HG02678 (cell line): Measurements from ENCODE around the gene RGS4.

Source experiments
- ATAC-seq: cut with Tn5 transposase; IDR thresholded peaks from one replicate; pipeline ENCODE4 v1.9.1; 2021; ENCODE audit warnings: mild to moderate bottlenecking, moderate library complexity; ENCODE audit not compliant: unreplicated experiment

The RGS4 gene

DNA sequence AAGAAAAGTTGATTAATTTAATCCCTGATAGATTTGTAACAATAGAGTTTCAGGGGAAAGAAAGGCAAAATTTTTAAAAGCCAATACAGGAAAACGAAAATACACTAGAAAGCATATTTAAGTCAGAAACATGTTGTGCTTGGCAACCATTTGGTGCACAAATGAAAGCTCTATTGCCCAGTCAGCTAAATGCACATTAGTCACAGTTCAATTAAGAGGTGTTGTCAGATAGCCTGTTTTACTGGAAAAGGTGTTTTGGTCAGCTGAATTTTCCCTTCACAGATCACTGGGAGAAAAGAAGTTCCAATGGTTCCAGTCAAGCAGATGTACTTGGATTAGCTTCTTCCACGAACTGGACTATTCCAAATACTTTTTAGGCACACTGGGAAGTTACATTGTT, 25.4 kb downstream of the RGS4 start:
- no peak for ATAC-seq

- ATAC-seq, result no peak
Measured at GRCh38 chr1:163095213-163095612, 26.1 kb downstream of the RGS4 start.

DNA sequence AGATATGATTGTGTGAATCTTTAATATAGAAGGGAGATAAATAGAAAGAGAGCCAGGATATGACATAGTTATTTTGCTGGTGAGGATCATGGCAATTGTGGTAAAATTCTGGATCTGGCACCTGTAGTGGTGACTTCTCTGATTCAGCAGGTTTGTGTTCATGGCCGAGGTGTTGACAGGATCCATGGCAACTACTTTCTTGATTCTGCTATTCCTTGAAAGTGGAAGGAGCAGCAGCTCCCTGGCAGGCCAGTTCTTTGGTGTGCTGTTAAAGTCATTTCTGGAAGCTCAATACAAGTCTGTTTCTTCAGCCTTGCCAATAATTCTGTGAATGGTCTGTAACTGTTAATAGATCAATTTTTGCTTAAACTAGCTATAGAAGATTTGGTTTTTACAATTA, 33.4 kb downstream of the RGS4 start:
- ATAC-seq, result no peak

- ATAC-seq, result no peak
Measured at GRCh38 chr1:163104385-163105099, 35.4 kb downstream of the RGS4 start.

DNA sequence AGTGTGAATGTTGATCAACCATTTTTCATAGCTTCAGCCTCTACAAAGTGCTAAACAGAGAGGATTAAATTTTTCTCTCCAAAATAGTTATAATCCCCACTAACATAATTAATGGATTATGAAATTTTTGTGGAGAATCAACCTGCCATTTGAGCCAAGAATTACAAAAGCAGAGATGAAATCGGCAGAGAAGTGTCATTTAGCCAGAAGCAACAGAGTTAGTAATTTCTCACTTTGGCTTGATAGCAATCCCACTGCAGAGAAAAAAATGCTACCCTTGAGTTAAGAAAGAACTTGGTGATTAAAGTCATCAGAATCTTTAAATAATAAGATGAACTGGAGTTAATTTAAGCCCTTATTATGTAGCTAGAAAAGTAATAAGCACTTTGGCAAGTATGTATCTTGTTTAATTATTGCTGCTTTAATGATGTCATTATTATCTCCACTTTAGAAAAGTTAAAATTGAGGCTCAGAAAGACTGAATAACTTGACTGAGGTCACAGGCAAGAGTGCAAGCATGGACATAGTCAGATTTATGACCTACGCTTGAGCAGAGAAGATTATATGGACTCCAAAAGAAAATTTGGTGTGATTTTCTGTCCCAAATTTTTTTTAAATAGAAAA, 37.3 kb downstream of the RGS4 start:
- no peak for ATAC-seq

DNA sequence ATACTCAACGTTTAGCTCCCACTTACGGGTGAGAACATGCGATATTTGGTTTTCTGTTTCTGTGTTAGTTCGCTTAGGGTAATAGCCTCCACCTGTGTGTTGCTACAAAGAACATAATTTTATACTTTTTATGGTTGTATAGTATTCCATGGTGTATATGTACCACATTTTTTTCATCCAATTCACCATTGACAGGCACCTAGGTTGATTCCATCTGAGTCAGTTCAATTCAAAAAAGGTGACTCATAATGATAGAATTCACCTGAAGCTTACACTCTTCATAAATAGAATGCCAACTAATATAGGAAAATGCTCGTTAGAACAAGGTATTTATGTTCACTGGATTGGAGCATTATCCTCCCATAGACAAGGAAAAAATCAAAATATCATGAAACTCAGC, 38.5 kb downstream of the RGS4 start:
- no peak for ATAC-seq

DNA sequence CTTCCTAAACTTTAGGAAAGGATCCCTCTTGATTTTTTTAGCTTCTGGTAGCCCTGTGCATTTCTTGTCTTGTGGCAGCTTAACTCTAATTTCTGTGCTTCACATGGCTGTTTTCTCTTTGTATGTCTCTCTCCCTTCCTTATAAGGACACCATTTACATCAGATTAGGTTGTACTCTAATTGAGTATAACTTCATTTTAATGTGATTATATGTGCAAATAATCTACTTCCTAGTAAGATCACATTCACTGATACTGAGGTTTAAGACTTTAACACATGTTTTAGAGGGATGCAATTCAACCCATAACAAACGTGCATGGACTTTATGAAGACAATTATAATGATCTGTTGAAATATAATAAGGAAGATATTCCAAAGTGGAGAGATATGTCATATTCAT, 46.7 kb downstream of the RGS4 start:
- ATAC-seq, result no peak

- no peak for ATAC-seq
Measured at GRCh38 chr1:163119707-163120106, 50.5 kb downstream of the RGS4 start.

DNA sequence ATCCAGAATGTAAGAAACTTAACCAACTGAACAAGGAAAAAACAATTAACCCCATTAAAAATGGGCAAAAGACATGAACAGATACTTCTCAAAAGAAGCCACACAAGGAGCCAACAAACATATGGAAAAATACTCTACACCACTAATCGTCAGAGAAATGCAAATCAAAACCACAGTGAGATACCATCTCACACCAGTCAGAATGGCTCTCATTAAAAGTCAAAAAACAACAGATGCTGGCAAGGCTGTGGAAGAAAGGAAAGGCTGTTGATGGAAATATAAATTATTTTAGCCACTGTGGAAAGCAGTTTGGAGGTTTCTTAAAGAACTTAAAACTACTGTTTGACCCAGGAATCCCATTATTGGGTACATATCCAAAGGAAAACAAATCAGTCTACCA, 51.2 kb downstream of the RGS4 start:
- no peak for ATAC-seq

GRCh38 chr1:163124812-163125211, 55.7 kb downstream of the RGS4 start:
- no peak for ATAC-seq
